Natural killer cell (primary cell): ENCODE results near the gene PRELP. TPM values are rescaled to one million over a fixed set of nuclear protein-coding genes. Genes with fewer than 3 reads are reported as not detected.

ENCODE experiments used
- ATAC-seq, 3 donors: fragments of 150-1000 bp in 2 of 3; fragments of 200-7000 bp in 1 of 3; cut with Tn5 transposase; 1 replicate in 1 of 3; 2 replicates in 2 of 3; pipeline ENCODE4 v1.10.0; 2021; ENCODE audit warnings: mild to moderate bottlenecking in 2 of 3, moderate library complexity in 2 of 3
- DNase-seq, 2 donors: peaks; one replicate each; pipeline versions ENCODE4 v3.0.0 to v3.0.0-alpha.2; 2013 to 2021; ENCODE audit warnings: mixed read lengths in 1 of 2
- H3K27ac ChIP-seq: one replicate; pipeline ENCODE4 v1.5.1; 2013; ENCODE audit warnings: mild to moderate bottlenecking, low read length
- H3K27me3 ChIP-seq: one replicate; pipeline ENCODE4 v1.6.1; 2013; ENCODE audit warnings: low read length; ENCODE audit not compliant: control insufficient read depth, insufficient read depth
- H3K36me3 ChIP-seq: one replicate; pipeline ENCODE4 v1.6.1; 2013; ENCODE audit warnings: low read length; ENCODE audit not compliant: control insufficient read depth, insufficient read depth
- H3K4me1 ChIP-seq: one replicate; pipeline ENCODE4 v1.6.1; 2013; ENCODE audit warnings: low read length; ENCODE audit not compliant: control insufficient read depth, insufficient read depth
- H3K4me3 ChIP-seq: one replicate; pipeline ENCODE4 v1.5.1; 2013; ENCODE audit warnings: low read length
- H3K9me3 ChIP-seq: one replicate; pipeline ENCODE4 v1.6.1; 2013; ENCODE audit warnings: low read length; ENCODE audit not compliant: control insufficient read depth, insufficient read depth
- H3K27ac Mint-ChIP-seq, 2 donors: one replicate each; pipeline ENCODE4 v1.8.0; 2022; ENCODE audit warnings: mild to moderate bottlenecking in 2 of 2, mixed read lengths in 2 of 2, moderate library complexity in 1 of 2
- H3K27me3 Mint-ChIP-seq, 2 donors: one replicate each; pipeline ENCODE4 v1.8.0; 2022; ENCODE audit warnings: low read depth in 2 of 2, mixed read lengths in 2 of 2
- H3K36me3 Mint-ChIP-seq: one replicate; pipeline ENCODE4 v1.8.0; 2022; ENCODE audit warnings: mixed read lengths
- H3K4me1 Mint-ChIP-seq, 2 donors: one replicate each; pipeline ENCODE4 v1.8.0; 2022; ENCODE audit warnings: mixed read lengths in 2 of 2
- H3K4me3 Mint-ChIP-seq: one replicate; pipeline ENCODE4 v1.8.0; 2022; ENCODE audit warnings: mild to moderate bottlenecking, moderate library complexity, mixed read lengths
- H3K9me3 Mint-ChIP-seq, 2 donors: one replicate each; pipeline ENCODE4 v1.8.0; 2022; ENCODE audit warnings: mixed read lengths in 2 of 2
- WGBS: methylation state at CpG from one replicate; pipeline ENCODE4 v1.1.7; 2013; ENCODE audit warnings: missing lambda C conversion rate; ENCODE audit not compliant: insufficient coverage; 5-methylcytosine and 5-hydroxymethylcytosine counted together
- intact Hi-C: fragments of 100-400 bp; cut with micrococcal nuclease; formaldehyde crosslinking; loops from one replicate; pipeline ENCODE4 v1.14.2; 2022
- total RNA-seq, 4 donors: library from RNA; stranded (reverse); fragments of 120-200 nt in 1 of 4; gene quantifications; one replicate each; pipeline versions ENCODE4 v1.2.3 to v1.2.4, GENCODE V29; 2013 to 2022
- TF ChIP-seq, protein P1 (sequence below): fragments of 200-600 bp; IDR thresholded peaks from one replicate; pipeline ENCODE4 v1.8.0; 2022; ENCODE audit warnings: antibody characterized with exemption

The PRELP gene
- total RNA-seq, 3 donors from 2014 or later (not counting 1 experiment from before 2014, with no cell fraction given): not detected

DNA sequence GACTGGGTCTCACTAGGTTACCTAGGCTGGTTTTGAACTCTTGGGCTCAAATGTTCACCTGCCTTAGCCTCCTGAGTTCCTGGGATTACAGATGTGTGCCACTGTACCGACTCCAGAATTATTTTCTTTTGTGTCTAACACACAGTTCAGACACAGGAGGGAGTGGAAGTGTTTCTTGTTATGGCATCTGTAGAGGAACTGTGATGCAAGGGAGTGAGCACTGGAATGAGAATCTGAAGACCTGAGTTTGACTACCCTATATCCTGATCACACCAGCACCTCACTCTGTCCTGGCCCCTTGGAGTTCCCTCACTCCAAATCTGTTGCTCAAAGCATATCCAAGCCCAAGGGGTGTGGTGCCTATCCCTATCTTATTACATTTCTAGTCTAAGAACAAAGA is 33.5 kb downstream of the PRELP start:
- H3K9me3 Mint-ChIP-seq: no peaks in the 10 kb centered on the region
- Histone ChIP-seq H3K27me3 (no peaks in the 10 kb centered on the region), H3K4me3 (no peak overlapping the region), H3K9me3 (no peaks in the 10 kb centered on the region), H3K36me3 (no peaks in the 10 kb centered on the region), H3K27ac (no peak overlapping the region), H3K4me1 (peaks cover 6% of the 10 kb centered on the region)
- H3K27me3 Mint-ChIP-seq: peaks cover 0 to 4% of the 10 kb centered on the region in 2 donors
- DNase-seq (no peak), ATAC-seq (no peak)
- H3K27ac Mint-ChIP-seq: no peak overlapping the region
- no peaks in the 10 kb centered on the region for H3K36me3 Mint-ChIP-seq
- intact Hi-C loops: no loop called here
- TF ChIP-seq, protein P1, sequence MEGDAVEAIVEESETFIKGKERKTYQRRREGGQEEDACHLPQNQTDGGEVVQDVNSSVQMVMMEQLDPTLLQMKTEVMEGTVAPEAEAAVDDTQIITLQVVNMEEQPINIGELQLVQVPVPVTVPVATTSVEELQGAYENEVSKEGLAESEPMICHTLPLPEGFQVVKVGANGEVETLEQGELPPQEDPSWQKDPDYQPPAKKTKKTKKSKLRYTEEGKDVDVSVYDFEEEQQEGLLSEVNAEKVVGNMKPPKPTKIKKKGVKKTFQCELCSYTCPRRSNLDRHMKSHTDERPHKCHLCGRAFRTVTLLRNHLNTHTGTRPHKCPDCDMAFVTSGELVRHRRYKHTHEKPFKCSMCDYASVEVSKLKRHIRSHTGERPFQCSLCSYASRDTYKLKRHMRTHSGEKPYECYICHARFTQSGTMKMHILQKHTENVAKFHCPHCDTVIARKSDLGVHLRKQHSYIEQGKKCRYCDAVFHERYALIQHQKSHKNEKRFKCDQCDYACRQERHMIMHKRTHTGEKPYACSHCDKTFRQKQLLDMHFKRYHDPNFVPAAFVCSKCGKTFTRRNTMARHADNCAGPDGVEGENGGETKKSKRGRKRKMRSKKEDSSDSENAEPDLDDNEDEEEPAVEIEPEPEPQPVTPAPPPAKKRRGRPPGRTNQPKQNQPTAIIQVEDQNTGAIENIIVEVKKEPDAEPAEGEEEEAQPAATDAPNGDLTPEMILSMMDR: no peak
- H3K4me1 Mint-ChIP-seq: peaks cover 0 to 4% of the 10 kb centered on the region in 2 donors
- no CpG with 5 or more reads among the region's 1 CpG for WGBS
- no peak overlapping the region for H3K4me3 Mint-ChIP-seq

GRCh38 chr1:203511513-203511912 is 35.9 kb downstream of the PRELP start:
- Histone ChIP-seq H3K4me3 (no peak overlapping the region), H3K27me3 (no peaks in the 10 kb centered on the region), H3K36me3 (no peaks in the 10 kb centered on the region), H3K27ac (no peak overlapping the region), H3K4me1 (peaks cover 4% of the 10 kb centered on the region), H3K9me3 (no peaks in the 10 kb centered on the region)
- intact Hi-C loops: no loop called here
- ATAC-seq (no peak), DNase-seq (no peak)
- H3K27ac Mint-ChIP-seq: no peak overlapping the region
- no peaks in the 10 kb centered on the region for H3K4me1 Mint-ChIP-seq
- H3K27me3 Mint-ChIP-seq: peaks cover 0 to 9% of the 10 kb centered on the region in 2 donors
- no peaks in the 10 kb centered on the region for H3K36me3 Mint-ChIP-seq
- TF ChIP-seq, protein P1: no peak
- H3K4me3 Mint-ChIP-seq: no peak overlapping the region
- WGBS: 89% methylated on average over 6 of the region's 6 CpGs
- H3K9me3 Mint-ChIP-seq: no peaks in the 10 kb centered on the region

- H3K36me3 Mint-ChIP-seq: no peaks in the 10 kb centered on the region
- TF ChIP-seq, protein P1: no peak
- no peaks in the 10 kb centered on the region for H3K9me3 Mint-ChIP-seq
- H3K4me3 ChIP-seq: no peak overlapping the region
- no peak overlapping the region for H3K27ac ChIP-seq
- intact Hi-C loops: no loop called here
- WGBS: 87% methylated on average over 3 of the region's 4 CpGs
- H3K27me3 ChIP-seq: no peaks in the 10 kb centered on the region
- no peaks in the 10 kb centered on the region for H3K9me3 ChIP-seq
- no peaks in the 10 kb centered on the region for H3K4me1 Mint-ChIP-seq
- H3K4me1 ChIP-seq: peaks cover 4% of the 10 kb centered on the region
- ATAC-seq (no peak), DNase-seq (no peak)
- H3K4me3 Mint-ChIP-seq: no peak overlapping the region
- no peaks in the 10 kb centered on the region for H3K36me3 ChIP-seq
- peaks cover 0 to 9% of the 10 kb centered on the region in 2 donors for H3K27me3 Mint-ChIP-seq
- no peak overlapping the region for H3K27ac Mint-ChIP-seq
Measured at GRCh38 chr1:203511930-203512329, 36.3 kb downstream of the PRELP start.

- Histone ChIP-seq H3K36me3 (no peaks in the 10 kb centered on the region), H3K9me3 (no peaks in the 10 kb centered on the region), H3K4me3 (no peak overlapping the region), H3K27ac (no peak overlapping the region), H3K27me3 (no peaks in the 10 kb centered on the region), H3K4me1 (peaks cover 4% of the 10 kb centered on the region)
- Mint-ChIP-seq H3K4me3 (no peak overlapping the region), H3K27ac (peak overlapping the region in 1 of 2 donors; percentile 4), H3K27me3 (peaks cover 0 to 9% of the 10 kb centered on the region in 2 donors), H3K9me3 (no peaks in the 10 kb centered on the region), H3K36me3 (no peaks in the 10 kb centered on the region), H3K4me1 (no peaks in the 10 kb centered on the region)
- ATAC-seq (no peak), DNase-seq (no peak)
- intact Hi-C loops: no loop called here
- TF ChIP-seq, protein P1: no peak
- 86% methylated on average over 1 of the region's 1 CpG for WGBS
Measured at GRCh38 chr1:203512517-203512847, 36.9 kb downstream of the PRELP start.
